Endothelial cell of umbilical vein (primary cell): ENCODE data around the gene NINL.

Source experiments
- CTCF ChIP-seq, 2 donors: IDR thresholded peaks; 1 replicate in 1 of 2; 2 replicates in 1 of 2; pipeline ENCODE4 v1.5.1; 2011; ENCODE audit warnings: low read length in 2 of 2, mild to moderate bottlenecking in 2 of 2, moderate library complexity in 2 of 2, control low read depth in 1 of 2, inconsistent platforms in 1 of 2, low read depth in 1 of 2; ENCODE audit not compliant: insufficient read depth in 1 of 2; ENCODE audit errors: extremely low read depth in 1 of 2
- EZH2 ChIP-seq: IDR thresholded peaks from 2 replicates; pipeline ENCODE4 v1.6.1; 2012; ENCODE audit warnings: borderline replicate concordance, low read depth, mild to moderate bottlenecking, moderate library complexity, low read length, inconsistent platforms; ENCODE audit not compliant: severe bottlenecking
- FOS ChIP-seq: IDR thresholded peaks from 2 replicates; pipeline ENCODE4 v1.6.1; 2011; ENCODE audit warnings: mild to moderate bottlenecking, low read length, moderate library complexity, borderline replicate concordance; ENCODE audit not compliant: insufficient read depth
- MAX ChIP-seq: IDR thresholded peaks from 2 replicates; pipeline ENCODE4 v1.6.1; 2011; ENCODE audit not compliant: insufficient read depth, insufficient read length
- POLR2A ChIP-seq: IDR thresholded peaks from 2 replicates; pipeline ENCODE4 v1.6.1; 2012; ENCODE audit warnings: low read depth, mild to moderate bottlenecking, control low read depth, low read length
- POLR2AphosphoS5 ChIP-seq: IDR thresholded peaks from 2 replicates; pipeline ENCODE4 v1.6.1; 2012; ENCODE audit warnings: low read depth, mild to moderate bottlenecking, control low read depth, low read length, moderate library complexity; ENCODE audit not compliant: insufficient read depth

GRCh38 chr20:25457886-25458680 is 127.2 kb downstream of the NINL start:
- TF ChIP-seq CTCF (IDR thresholded peaks at IDR 0.05; ENCODE audit: extremely low read depth in 1 of 2, insufficient read depth in 1 of 2, low read depth in 1 of 2, low read length in 2 of 2) (no peak), EZH2 (no peak), POLR2AphosphoS5 (no peak), POLR2A (no peak), FOS (no peak), MAX (no peak)
